HG03439 (cell line): ENCODE measurements around the gene EP400.

Experiments used
- ATAC-seq: cut with Tn5 transposase; IDR thresholded peaks from one replicate; pipeline ENCODE4 v1.9.1; 2021; ENCODE audit warnings: mild to moderate bottlenecking, moderate library complexity; ENCODE audit not compliant: unreplicated experiment

EP400 gene, protein sequence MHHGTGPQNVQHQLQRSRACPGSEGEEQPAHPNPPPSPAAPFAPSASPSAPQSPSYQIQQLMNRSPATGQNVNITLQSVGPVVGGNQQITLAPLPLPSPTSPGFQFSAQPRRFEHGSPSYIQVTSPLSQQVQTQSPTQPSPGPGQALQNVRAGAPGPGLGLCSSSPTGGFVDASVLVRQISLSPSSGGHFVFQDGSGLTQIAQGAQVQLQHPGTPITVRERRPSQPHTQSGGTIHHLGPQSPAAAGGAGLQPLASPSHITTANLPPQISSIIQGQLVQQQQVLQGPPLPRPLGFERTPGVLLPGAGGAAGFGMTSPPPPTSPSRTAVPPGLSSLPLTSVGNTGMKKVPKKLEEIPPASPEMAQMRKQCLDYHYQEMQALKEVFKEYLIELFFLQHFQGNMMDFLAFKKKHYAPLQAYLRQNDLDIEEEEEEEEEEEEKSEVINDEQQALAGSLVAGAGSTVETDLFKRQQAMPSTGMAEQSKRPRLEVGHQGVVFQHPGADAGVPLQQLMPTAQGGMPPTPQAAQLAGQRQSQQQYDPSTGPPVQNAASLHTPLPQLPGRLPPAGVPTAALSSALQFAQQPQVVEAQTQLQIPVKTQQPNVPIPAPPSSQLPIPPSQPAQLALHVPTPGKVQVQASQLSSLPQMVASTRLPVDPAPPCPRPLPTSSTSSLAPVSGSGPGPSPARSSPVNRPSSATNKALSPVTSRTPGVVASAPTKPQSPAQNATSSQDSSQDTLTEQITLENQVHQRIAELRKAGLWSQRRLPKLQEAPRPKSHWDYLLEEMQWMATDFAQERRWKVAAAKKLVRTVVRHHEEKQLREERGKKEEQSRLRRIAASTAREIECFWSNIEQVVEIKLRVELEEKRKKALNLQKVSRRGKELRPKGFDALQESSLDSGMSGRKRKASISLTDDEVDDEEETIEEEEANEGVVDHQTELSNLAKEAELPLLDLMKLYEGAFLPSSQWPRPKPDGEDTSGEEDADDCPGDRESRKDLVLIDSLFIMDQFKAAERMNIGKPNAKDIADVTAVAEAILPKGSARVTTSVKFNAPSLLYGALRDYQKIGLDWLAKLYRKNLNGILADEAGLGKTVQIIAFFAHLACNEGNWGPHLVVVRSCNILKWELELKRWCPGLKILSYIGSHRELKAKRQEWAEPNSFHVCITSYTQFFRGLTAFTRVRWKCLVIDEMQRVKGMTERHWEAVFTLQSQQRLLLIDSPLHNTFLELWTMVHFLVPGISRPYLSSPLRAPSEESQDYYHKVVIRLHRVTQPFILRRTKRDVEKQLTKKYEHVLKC (N-terminal part only)

DNA sequence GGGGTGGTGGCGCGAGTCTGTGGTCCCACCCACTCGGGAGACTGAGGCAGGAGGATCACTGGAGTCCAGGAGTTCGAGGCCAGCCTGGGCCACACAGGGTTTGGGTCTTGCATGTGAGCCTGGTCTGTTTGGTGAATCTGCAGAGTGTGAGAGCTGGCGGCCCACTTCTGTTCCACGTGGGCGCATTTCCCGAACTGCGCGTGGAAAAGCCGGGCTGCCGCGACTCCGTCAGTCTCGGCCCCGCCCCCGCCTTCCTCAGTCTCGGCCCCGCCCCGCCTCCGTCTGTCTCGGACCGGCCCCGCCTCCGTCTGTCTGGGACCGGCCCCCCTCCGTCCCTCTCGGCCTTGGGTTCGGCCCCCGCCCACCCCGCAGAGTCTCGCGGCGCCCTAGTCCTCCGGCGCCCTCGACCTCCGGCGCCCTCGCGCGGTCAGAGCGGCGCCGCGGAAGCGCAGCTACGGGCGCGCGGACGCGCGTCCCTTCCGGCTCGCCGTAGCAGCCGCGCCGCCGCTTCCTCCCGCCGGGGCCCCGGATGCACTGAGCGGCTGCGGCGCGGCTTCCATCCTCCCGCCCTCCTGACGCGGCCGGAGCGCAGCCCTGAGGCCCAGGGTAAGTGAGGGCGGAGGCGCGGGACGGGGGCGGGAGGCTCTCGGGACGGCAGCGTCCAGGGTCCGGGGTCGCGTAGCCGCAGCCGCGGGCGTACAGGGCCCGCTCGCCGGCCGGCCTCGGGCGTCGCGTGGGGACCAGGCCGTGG, at the start of gene EP400:
Gene EP400, plus strand, starts transcription at position 512 of the 751 bp plus-strand sequence. CDS start 10,678 bp downstream, outside the sequence.
- peak; percentile 80 for ATAC-seq

GRCh38 chr12:131900397-131900796, 49.3 kb upstream of the EP400 start:
- ATAC-seq: no peak

GRCh38 chr12:131901431-131902331, 48.1 kb upstream of the EP400 start:
- no peak for ATAC-seq

- ATAC-seq: no peak
Measured at GRCh38 chr12:131902332-131903241, 47.2 kb upstream of the EP400 start.

DNA sequence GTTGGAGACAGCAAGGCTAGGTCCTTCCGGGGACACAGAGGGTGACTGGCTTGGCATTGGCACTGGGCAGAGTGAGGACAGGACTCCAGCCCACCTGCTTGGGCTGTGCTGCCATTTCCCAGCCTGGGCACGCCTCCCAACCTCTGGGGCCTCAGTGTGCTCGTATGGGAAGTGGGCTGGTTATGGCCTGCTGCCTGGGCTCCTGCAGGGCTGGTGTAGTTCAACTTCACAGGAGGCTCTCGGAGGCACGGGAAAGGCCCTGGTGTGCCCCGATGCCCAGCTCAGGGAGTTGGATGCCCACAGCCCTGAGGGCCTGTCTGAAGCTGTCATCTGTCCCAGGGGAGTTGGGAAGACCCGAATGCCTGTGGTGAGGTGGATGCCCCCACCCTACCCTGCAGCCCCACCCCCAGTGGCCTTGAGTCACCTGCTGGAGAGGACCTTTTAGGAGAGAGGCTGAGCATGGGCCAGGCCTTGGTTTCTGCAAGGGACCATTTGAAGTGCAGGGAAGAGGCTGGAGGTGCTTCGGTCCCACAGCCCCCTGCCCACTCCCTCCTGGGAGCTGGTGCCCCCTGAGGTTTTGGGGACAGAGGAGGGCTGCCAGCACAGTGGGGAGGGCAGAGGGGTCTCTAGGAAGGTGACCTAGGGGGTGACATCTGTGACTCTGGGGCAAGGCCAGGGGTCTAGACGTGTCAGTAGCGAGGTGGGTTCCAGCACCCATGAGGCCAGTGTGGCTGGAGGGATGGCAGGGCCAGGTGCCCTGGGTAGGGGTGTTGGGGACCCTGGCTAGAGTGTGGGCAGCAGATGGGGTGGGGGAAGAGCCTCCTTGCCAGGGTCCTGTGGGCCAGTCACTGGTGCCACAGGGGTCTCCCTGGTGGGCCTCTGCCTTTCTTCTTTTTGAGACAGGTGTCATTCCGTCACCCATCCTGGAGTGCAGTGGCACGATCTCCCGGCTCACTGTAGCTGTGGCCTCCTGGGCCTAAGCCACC, 46.2 kb upstream of the EP400 start:
- no peak for ATAC-seq

- ATAC-seq: no peak
Measured at GRCh38 chr12:131904346-131904745, 45.4 kb upstream of the EP400 start.

DNA sequence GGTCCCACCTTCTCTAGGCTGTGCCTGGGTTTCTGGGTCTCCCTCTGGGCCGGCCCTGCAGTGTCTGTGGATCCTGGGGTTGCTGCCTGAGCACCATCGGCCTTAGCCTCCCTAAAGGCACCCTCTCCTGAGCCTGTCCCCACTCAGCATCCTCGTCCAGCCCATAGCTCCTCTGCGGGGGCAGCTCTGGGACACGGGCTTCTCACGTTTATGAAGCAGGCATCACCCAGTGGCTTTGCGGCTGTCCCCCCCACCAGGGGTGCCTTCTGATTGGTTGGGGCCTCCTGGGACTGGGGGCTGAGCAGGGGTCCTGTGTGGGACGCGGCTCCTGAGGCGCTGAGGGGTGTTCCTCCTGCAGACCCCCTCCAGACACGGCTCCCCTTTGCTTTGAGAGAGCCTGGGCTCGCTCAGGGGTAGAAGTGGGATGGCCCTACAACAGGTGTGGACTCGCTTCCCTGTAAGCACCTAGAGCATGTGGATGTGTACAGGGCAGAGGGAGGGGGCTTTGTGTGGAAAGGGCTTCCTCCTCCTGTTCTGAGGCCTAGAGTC, 44.6 kb upstream of the EP400 start:
- ATAC-seq: no peak

DNA sequence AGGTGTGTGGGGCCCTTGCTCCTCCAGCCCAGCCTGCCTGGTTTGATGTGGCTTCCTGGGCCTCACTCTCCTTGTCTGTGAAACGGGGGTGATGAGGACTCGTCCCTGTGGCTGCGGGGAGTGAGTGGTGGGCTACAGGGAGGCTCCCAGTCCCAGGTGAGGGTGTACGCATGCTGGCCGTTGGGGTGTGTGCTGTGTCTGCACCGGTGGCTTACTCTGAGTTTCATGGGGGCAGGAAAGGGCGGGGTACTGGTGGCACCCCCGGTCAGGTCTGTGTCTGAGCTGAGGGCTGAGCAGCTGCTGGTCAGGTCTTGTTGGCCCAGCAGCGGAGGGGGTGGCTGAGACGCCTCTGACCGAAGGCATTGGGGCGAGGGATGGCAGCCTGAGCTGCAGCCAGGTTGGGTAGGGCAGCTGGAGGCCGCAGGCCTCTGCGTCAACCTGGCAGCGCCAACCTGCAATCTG, 44.1 kb upstream of the EP400 start:
- no peak for ATAC-seq

DNA sequence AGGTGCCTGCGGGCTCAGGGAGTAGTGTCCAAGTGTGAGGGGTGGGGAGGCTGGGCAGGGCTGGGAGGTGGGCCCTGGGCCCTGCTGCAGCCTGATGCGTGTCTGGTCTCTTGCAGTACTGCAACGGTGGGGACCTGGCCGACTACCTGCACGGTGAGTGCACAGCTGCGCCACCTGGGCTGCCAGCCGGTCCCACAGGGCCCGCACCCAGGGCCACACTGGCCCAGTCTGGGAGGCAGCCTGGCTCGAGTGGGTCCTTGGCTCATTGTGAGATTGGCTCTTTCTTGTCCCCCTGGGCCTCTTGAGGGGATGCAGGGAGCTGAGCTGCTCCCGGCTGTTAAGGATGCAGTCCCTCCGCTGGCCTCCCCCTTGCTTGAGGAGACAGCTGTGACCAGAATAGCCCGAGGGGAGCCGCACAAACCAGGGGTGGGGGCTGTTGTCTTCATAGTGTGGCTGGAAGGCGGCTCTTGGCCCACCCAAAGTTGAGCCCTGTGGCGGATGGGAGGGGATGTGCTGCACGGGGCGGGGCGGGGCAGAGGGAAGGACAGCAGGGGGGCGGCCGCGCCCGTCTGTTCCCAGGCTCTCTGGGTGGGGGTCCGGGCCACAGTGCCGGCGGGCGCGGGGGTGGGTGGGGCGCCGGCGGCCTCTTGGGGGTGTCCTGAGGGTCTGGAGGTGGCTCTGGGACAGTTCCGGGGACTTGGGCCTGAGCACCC, 42.2 kb upstream of the EP400 start:
- no peak for ATAC-seq

GRCh38 chr12:131908092-131909080, 41.4 kb upstream of the EP400 start:
- ATAC-seq: no peak

DNA sequence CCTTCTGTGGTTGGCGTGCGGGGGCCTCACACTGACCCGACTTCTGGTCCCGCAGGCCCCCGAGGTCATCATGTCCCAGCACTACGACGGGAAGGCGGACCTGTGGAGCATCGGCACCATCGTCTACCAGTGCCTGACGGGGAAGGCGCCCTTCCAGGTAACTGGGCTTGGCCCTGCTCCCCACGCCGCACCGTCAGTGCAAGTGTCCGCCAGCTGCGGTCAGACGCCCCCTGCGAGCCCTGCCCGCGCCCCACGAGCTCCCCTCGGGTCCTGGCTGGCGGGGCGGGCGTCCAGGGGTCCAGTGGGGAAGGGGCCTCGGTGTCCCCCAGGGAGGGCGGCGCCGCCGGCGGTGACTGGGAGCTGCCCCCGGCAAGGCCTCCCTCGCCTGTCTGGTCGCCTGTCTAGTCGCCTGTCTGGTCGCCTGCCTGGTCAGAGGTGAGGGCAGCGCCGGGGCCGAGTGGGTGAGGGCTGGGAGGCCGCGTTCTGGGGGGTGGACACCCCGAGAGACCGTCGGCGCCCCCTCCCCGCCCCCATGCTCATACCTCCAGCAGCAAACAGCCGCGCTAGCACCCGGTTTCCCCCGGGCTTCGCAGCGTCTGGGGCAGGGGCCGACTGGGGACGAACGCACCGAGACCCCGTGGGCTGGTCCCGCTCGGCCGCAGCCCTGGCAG, 40.5 kb upstream of the EP400 start:
- no peak for ATAC-seq

- ATAC-seq: no peak
Measured at GRCh38 chr12:131909752-131910219, 40.0 kb upstream of the EP400 start.

- no peak for ATAC-seq
Measured at GRCh38 chr12:131910302-131911027, 39.3 kb upstream of the EP400 start.
